Measurements from ENCODE around the gene COL28A1. TPM values are rescaled to one million over a fixed set of nuclear protein-coding genes. Genes with fewer than 3 reads are reported as not detected.

Gene COL28A1
- total RNA-seq, 1 donor from 2014 or later = 1.8 TPM

DNA sequence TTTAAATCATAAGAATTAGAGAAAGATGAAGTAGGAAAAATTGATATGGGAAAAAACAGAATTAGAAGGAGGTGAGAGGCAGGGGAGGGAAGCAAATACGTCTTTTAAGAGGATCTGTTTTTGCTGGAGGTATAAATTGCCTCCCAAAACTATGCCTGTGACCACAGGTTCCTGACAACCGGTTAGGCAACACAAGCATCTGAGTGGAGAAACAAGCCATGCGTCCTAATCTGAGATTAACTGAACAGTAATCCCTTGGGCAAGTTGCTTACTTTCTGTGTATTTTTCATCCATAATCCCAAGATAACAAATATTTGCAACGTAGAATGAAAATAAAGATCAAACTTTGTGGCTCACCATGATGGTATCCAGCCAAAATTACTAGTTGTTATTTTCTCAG lies 204.2 kb downstream of the COL28A1 start:
- Mint-ChIP-seq H3K4me3 (no peak overlapping the region), H3K4me1 (peaks cover 7% of the 10 kb centered on the region), H3K27me3 (ENCODE audit: low read depth) (no peaks in the 10 kb centered on the region), H3K27ac (no peak overlapping the region), H3K36me3 (no peaks in the 10 kb centered on the region), H3K9me3 (peaks cover 9% of the 10 kb centered on the region)
- TF ChIP-seq, protein P1, sequence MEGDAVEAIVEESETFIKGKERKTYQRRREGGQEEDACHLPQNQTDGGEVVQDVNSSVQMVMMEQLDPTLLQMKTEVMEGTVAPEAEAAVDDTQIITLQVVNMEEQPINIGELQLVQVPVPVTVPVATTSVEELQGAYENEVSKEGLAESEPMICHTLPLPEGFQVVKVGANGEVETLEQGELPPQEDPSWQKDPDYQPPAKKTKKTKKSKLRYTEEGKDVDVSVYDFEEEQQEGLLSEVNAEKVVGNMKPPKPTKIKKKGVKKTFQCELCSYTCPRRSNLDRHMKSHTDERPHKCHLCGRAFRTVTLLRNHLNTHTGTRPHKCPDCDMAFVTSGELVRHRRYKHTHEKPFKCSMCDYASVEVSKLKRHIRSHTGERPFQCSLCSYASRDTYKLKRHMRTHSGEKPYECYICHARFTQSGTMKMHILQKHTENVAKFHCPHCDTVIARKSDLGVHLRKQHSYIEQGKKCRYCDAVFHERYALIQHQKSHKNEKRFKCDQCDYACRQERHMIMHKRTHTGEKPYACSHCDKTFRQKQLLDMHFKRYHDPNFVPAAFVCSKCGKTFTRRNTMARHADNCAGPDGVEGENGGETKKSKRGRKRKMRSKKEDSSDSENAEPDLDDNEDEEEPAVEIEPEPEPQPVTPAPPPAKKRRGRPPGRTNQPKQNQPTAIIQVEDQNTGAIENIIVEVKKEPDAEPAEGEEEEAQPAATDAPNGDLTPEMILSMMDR (IDR thresholded peaks at IDR 0.05; ENCODE audit: unreplicated experiment) = no peak
- no peak for DNase-seq (ENCODE audit: low spot score in 2 of 2, unreplicated experiment in 2 of 2)

DNA sequence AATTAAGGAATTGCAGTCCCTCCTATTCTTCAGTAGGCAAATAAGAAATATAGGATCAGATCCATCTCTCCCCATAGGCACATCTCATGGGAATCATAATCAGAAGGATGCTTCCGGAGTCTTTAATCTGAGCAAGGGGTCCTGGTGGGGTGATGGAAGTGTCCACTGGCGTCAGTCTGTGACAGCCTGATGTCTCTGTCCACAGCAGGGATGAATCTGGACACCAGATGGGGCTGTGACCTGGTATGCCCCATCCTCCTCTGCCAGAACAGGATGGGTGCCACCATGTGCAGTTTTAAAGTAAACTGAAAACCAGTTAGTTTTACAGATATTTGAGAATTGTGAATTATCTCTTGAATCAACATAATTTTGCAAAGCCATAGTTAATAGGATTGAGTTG lies 204.7 kb downstream of the COL28A1 start:
- Mint-ChIP-seq H3K36me3 (no peaks in the 10 kb centered on the region), H3K9me3 (peaks cover 6% of the 10 kb centered on the region), H3K27ac (no peak overlapping the region), H3K4me3 (no peak overlapping the region), H3K27me3 (ENCODE audit: low read depth) (no peaks in the 10 kb centered on the region), H3K4me1 (peaks cover 7% of the 10 kb centered on the region)
- no peak for DNase-seq (ENCODE audit: low spot score in 2 of 2, unreplicated experiment in 2 of 2)
- TF ChIP-seq, protein P1 (IDR thresholded peaks at IDR 0.05; ENCODE audit: unreplicated experiment) = no peak

DNA sequence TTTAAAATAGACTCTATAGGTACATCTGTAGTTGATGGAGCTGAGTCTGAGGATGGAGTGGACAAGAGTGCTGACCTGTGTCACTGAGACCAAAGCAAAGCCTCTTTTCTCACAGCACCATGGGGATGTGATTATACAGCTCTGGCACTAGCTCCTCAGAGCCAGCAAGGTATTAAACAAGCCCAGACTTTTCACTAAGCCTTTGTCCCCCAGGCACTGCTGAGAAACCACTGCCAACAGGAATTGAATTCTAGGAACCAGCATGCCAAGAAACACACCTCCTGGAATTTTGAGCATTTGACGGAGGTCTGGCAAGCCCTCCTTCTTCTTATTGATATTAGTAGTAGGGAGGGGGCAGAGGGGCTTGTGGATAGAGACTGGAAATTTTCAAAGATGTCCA lies 206.3 kb downstream of the COL28A1 start:
- no peaks in the 10 kb centered on the region for H3K27me3 Mint-ChIP-seq (ENCODE audit: low read depth)
- no peak overlapping the region for H3K27ac Mint-ChIP-seq
- peaks cover 3% of the 10 kb centered on the region for H3K9me3 Mint-ChIP-seq
- TF ChIP-seq, protein P1 (IDR thresholded peaks at IDR 0.05; ENCODE audit: unreplicated experiment) = no peak
- no peak for DNase-seq (ENCODE audit: low spot score in 2 of 2, unreplicated experiment in 2 of 2)
- H3K4me1 Mint-ChIP-seq = peaks cover 7% of the 10 kb centered on the region
- H3K36me3 Mint-ChIP-seq = no peaks in the 10 kb centered on the region
- no peak overlapping the region for H3K4me3 Mint-ChIP-seq

DNA sequence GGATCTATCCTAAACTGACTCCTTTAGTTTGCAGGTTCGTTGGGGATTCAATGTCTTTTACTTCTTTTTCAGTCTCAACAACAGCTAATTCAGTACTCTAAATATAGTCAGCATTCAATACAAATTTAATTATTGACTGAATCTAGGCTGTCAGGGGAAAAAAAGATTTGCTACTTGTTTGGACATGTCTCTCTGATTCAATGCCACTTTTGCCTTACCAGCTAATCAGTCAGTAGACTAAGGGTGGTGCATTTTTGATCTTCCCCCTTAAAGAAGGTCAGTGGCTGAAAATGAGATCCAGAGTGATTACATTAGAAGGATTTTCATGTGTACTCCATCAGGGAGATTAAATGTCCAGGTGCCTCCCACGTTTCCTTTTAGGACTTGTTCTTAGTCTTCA lies 208.2 kb downstream of the COL28A1 start:
- no peak overlapping the region for H3K4me3 Mint-ChIP-seq

DNA sequence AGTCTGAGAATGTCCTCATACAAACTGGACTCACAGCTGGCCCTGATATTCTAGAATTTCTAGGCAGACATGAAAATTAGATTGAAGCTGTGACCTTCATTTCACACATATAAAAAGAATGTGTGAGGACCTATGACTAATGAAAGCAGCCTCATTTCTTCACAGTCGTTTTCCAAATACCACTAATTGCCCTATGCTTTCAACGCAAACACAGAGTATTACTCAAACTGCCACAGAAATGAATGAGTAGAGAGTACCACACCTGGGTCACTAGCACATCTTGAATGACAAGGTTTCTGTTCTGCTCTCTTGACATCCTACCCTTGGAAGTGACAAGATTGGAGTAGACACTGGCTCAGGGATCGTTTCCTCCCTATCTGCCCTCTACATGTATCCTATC lies 211.0 kb downstream of the COL28A1 start:
- H3K4me3 Mint-ChIP-seq = no peak overlapping the region
- no peak for DNase-seq (ENCODE audit: low spot score in 2 of 2, unreplicated experiment in 2 of 2)
- no peaks in the 10 kb centered on the region for H3K36me3 Mint-ChIP-seq
- H3K27me3 Mint-ChIP-seq (ENCODE audit: low read depth) = no peaks in the 10 kb centered on the region
- no peaks in the 10 kb centered on the region for H3K9me3 Mint-ChIP-seq
- no peak overlapping the region for H3K27ac Mint-ChIP-seq
- H3K4me1 Mint-ChIP-seq = peaks cover 18% of the 10 kb centered on the region
- TF ChIP-seq, protein P1 (IDR thresholded peaks at IDR 0.05; ENCODE audit: unreplicated experiment) = no peak

More for the DNA sequence above, 208.2 kb downstream of the COL28A1 start:
- TF ChIP-seq, protein P1 (IDR thresholded peaks at IDR 0.05; ENCODE audit: unreplicated experiment) = no peak
- no peaks in the 10 kb centered on the region for H3K27me3 Mint-ChIP-seq (ENCODE audit: low read depth)
- H3K4me1 Mint-ChIP-seq = peaks cover 11% of the 10 kb centered on the region
- H3K9me3 Mint-ChIP-seq = no peaks in the 10 kb centered on the region
- DNase-seq (ENCODE audit: low spot score in 2 of 2, unreplicated experiment in 2 of 2) = no peak
- no peaks in the 10 kb centered on the region for H3K36me3 Mint-ChIP-seq
- H3K27ac Mint-ChIP-seq = no peak overlapping the region

DNA sequence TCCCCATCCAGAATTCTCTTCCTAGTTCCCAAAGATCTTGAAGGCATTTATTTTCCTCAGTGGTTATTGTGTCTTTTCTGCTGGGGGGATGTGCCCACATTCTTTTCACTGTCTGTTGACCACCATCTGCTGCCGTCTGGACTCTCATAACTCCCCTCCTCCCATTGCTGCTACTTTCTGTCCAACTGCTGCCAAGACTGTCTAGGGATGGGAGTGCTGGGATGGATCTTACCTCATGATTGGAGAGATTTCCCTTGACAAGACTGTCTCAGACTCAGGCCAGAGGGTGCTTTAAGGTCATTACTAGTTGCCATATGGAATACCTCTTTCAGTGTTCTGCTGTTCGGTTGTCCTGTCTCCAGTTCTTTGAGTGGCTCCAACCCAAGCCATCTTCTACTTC lies 211.8 kb downstream of the COL28A1 start:
- no peak for DNase-seq (ENCODE audit: low spot score in 2 of 2, unreplicated experiment in 2 of 2)
- Mint-ChIP-seq H3K36me3 (no peaks in the 10 kb centered on the region), H3K4me1 (peaks cover 15% of the 10 kb centered on the region)

More for the DNA sequence above, 211.8 kb downstream of the COL28A1 start:
- H3K4me3 Mint-ChIP-seq = no peak overlapping the region
- no peaks in the 10 kb centered on the region for H3K9me3 Mint-ChIP-seq
- TF ChIP-seq, protein P1 (IDR thresholded peaks at IDR 0.05; ENCODE audit: unreplicated experiment) = no peak
- no peaks in the 10 kb centered on the region for H3K27me3 Mint-ChIP-seq (ENCODE audit: low read depth)
- H3K27ac Mint-ChIP-seq = no peak overlapping the region
